GM21717 (cell line): ENCODE data around the gene LCLAT1.
"Not testable (repeated sequence)": the region's sequence is repeated elsewhere in the genome, so short reads cannot be mapped to it uniquely, and the experiment has no call there.

Experiments used
- ATAC-seq: cut with Tn5 transposase; IDR thresholded peaks from one replicate; pipeline ENCODE4 v1.9.1; 2021; ENCODE audit warnings: mild to moderate bottlenecking, moderate library complexity; ENCODE audit not compliant: unreplicated experiment

LCLAT1 gene

GRCh38 chr2:30512243-30512886 lies 65.3 kb downstream of the LCLAT1 start:
- no peak for ATAC-seq

GRCh38 chr2:30513649-30514048 lies 66.6 kb downstream of the LCLAT1 start:
- ATAC-seq: not testable (repeated sequence)

- ATAC-seq: no peak
Observed at GRCh38 chr2:30514134-30514847, 67.2 kb downstream of the LCLAT1 start.

GRCh38 chr2:30514848-30515435 lies 67.9 kb downstream of the LCLAT1 start:
- ATAC-seq: no peak

GRCh38 chr2:30516166-30516565 lies 69.1 kb downstream of the LCLAT1 start:
- no peak for ATAC-seq

GRCh38 chr2:30519796-30520195 lies 72.8 kb downstream of the LCLAT1 start:
- no peak for ATAC-seq

GRCh38 chr2:30522421-30522820 lies 75.4 kb downstream of the LCLAT1 start:
- no peak for ATAC-seq

GRCh38 chr2:30527411-30527810 lies 80.4 kb downstream of the LCLAT1 start:
- no peak for ATAC-seq

GRCh38 chr2:30527859-30528258 lies 80.8 kb downstream of the LCLAT1 start:
- ATAC-seq: no peak

- no peak for ATAC-seq
Observed at GRCh38 chr2:30530346-30530745, 83.3 kb downstream of the LCLAT1 start.

- ATAC-seq: no peak
Observed at GRCh38 chr2:30541680-30542079, 94.6 kb downstream of the LCLAT1 start.

- no peak for ATAC-seq
Observed at GRCh38 chr2:30545875-30546274, 98.8 kb downstream of the LCLAT1 start.

- ATAC-seq: no peak
Observed at GRCh38 chr2:30548386-30548785, 101.3 kb downstream of the LCLAT1 start.

- no peak for ATAC-seq
Observed at GRCh38 chr2:30549096-30549495, 102.0 kb downstream of the LCLAT1 start.

- ATAC-seq: no peak
Observed at GRCh38 chr2:30559544-30560275, 112.7 kb downstream of the LCLAT1 start.

GRCh38 chr2:30561349-30561748 lies 114.3 kb downstream of the LCLAT1 start:
- no peak for ATAC-seq

GRCh38 chr2:30565851-30566358 lies 118.9 kb downstream of the LCLAT1 start:
- ATAC-seq: no peak

- no peak for ATAC-seq
Observed at GRCh38 chr2:30566631-30567030, 119.6 kb downstream of the LCLAT1 start.

GRCh38 chr2:30567317-30567716 lies 120.3 kb downstream of the LCLAT1 start:
- no peak for ATAC-seq

- no peak for ATAC-seq
Observed at GRCh38 chr2:30569946-30570345, 122.9 kb downstream of the LCLAT1 start.

GRCh38 chr2:30577151-30577550 lies 130.1 kb downstream of the LCLAT1 start:
- no peak for ATAC-seq
